IMR-90 (cell line): ENCODE measurements around the gene PBX4. TPM values are rescaled to one million over a fixed set of nuclear protein-coding genes. Genes with fewer than 3 reads are reported as not detected.

Source experiments
- ATAC-seq: fragments of 200-7000 bp; cut with Tn5 transposase; 2 replicates; pipeline ENCODE4 v1.9.1; 2020; ENCODE audit warnings: low read depth, mild to moderate bottlenecking, moderate library complexity
- BruUV-seq: library from RNA; stranded (reverse); fragments of 400-500 nt; replicated peaks from 2 replicates; lab custom pipeline; 2021; lab: Mats Ljungman, UMichigan
- CTCF ChIA-PET: fragments of 300-600 bp; formaldehyde crosslinking; extraction: SDS; loops from one replicate; lab custom pipeline; 2021; ENCODE audit warnings: antibody characterized with exemption; lab: Yijun Ruan, JAX
- POLR2A ChIA-PET: fragments of 300-600 bp; sonication (Branson Sonifier 250); formaldehyde crosslinking; loops from one replicate; lab custom pipeline; 2022; ENCODE audit warnings: antibody characterized with exemption; ENCODE audit not compliant: unreplicated experiment; lab: Charles Lee
- DNase-seq: peaks from one replicate; pipeline ENCODE4 v3.0.0; 2013
- H2AFZ ChIP-seq: replicated peaks from 2 replicates; pipeline ENCODE3; 2013; ENCODE audit warnings: low read length, mild to moderate bottlenecking; ENCODE audit not compliant: poor library complexity
- H2AK5ac ChIP-seq: 2 replicates; pipeline ENCODE4 v1.6.1; 2013; ENCODE audit warnings: low read depth, low read length, inconsistent platforms
- H2AK9ac ChIP-seq: replicated peaks from 2 replicates; pipeline ENCODE3; 2013; ENCODE audit warnings: mild to moderate bottlenecking, low read depth, low read length, moderate library complexity; ENCODE audit not compliant: poor library complexity
- H2BK120ac ChIP-seq: 2 replicates; pipeline ENCODE4 v1.6.1; 2013; ENCODE audit warnings: low read depth, low read length, inconsistent platforms
- H2BK15ac ChIP-seq: 3 replicates; pipeline ENCODE4 v1.6.1; 2013; ENCODE audit warnings: low read depth, low read length, inconsistent platforms
- H2BK20ac ChIP-seq: 2 replicates; pipeline ENCODE4 v1.6.1; 2013; ENCODE audit warnings: low read depth, mild to moderate bottlenecking, inconsistent platforms, low read length, moderate library complexity
- H2BK5ac ChIP-seq: 2 replicates; pipeline ENCODE4 v1.6.1; 2013; ENCODE audit warnings: mild to moderate bottlenecking, low read depth, low read length, inconsistent platforms; ENCODE audit not compliant: poor library complexity, severe bottlenecking
- H3K14ac ChIP-seq: replicated peaks from 2 replicates; pipeline ENCODE4 v1.6.1; 2013; ENCODE audit warnings: low read depth, low read length, inconsistent platforms
- H3K18ac ChIP-seq: 2 replicates; pipeline ENCODE4 v1.6.1; 2013; ENCODE audit warnings: low read depth, low read length, control low read depth
- H3K23ac ChIP-seq: 2 replicates; pipeline ENCODE4 v1.6.1; 2013; ENCODE audit warnings: low read depth, low read length, inconsistent platforms
- H3K27ac ChIP-seq: 2 replicates; pipeline ENCODE4 v1.5.1; 2013; ENCODE audit warnings: mild to moderate bottlenecking, control low read depth, low read length; ENCODE audit not compliant: insufficient read depth
- H3K27me3 ChIP-seq: 2 replicates; pipeline ENCODE4 v1.6.1; 2013; ENCODE audit warnings: low read length; ENCODE audit not compliant: control insufficient read depth, insufficient read depth
- H3K36me3 ChIP-seq: 2 replicates; pipeline ENCODE4 v1.6.1; 2013; ENCODE audit warnings: low read length, mixed read lengths; ENCODE audit not compliant: control insufficient read depth, insufficient read depth
- H3K4ac ChIP-seq: 2 replicates; pipeline ENCODE4 v1.6.1; 2013; ENCODE audit warnings: low read depth, low read length, inconsistent platforms
- H3K4me1 ChIP-seq: 2 replicates; pipeline ENCODE4 v1.6.1; 2013; ENCODE audit warnings: low read length, mixed read lengths; ENCODE audit not compliant: control insufficient read depth, insufficient read depth
- H3K4me2 ChIP-seq: 2 replicates; pipeline ENCODE4 v1.6.1; 2013; ENCODE audit warnings: low read depth, mild to moderate bottlenecking, control low read depth, low read length, moderate library complexity
- H3K4me3 ChIP-seq: 2 replicates; pipeline ENCODE4 v1.5.1; 2013; ENCODE audit warnings: low read depth, mild to moderate bottlenecking, control low read depth, low read length, moderate library complexity; ENCODE audit not compliant: insufficient read depth
- H3K56ac ChIP-seq: 2 replicates; pipeline ENCODE4 v1.6.1; 2013; ENCODE audit warnings: low read length, inconsistent platforms; ENCODE audit not compliant: insufficient read depth; ENCODE audit errors: extremely low read depth
- H3K79me1 ChIP-seq, 2 experiments: 2 replicates each; pipeline ENCODE4 v1.6.1; 2013; ENCODE audit warnings: low read length in 2 of 2, inconsistent platforms in 1 of 2, low read depth in 1 of 2
- H3K9ac ChIP-seq: 2 replicates; pipeline ENCODE4 v1.6.1; 2013; ENCODE audit warnings: low read depth, low read length, control low read depth
- H3K9me1 ChIP-seq: 2 replicates; pipeline ENCODE4 v1.6.1; 2013; ENCODE audit warnings: low read length, inconsistent platforms; ENCODE audit not compliant: insufficient read depth
- H3K9me3 ChIP-seq: 2 replicates; pipeline ENCODE4 v1.6.1; 2013; ENCODE audit warnings: low read length; ENCODE audit not compliant: control insufficient read depth, insufficient read depth
- H4K20me1 ChIP-seq: 2 replicates; pipeline ENCODE4 v1.6.1; 2013; ENCODE audit warnings: low read length, inconsistent platforms; ENCODE audit not compliant: insufficient read depth
- H4K5ac ChIP-seq: 2 replicates; pipeline ENCODE4 v1.6.1; 2013; ENCODE audit warnings: mild to moderate bottlenecking, low read depth, low read length, control low read depth
- H4K8ac ChIP-seq, 2 experiments: 2 replicates each; pipeline ENCODE4 v1.6.1; 2013; ENCODE audit warnings: low read depth in 2 of 2, low read length in 2 of 2, control low read depth in 1 of 2, inconsistent platforms in 1 of 2
- H4K91ac ChIP-seq: 2 replicates; pipeline ENCODE4 v1.6.1; 2013; ENCODE audit warnings: low read depth, low read length, inconsistent platforms; ENCODE audit not compliant: insufficient read depth
- BHLHE40 ChIP-seq: fragments of 150-350 bp; IDR thresholded peaks from 2 replicates; pipeline ENCODE4 v1.6.1; 2016; ENCODE audit warnings: mild to moderate bottlenecking, low read depth, low read length
- MXI1 ChIP-seq: IDR thresholded peaks from 2 replicates; pipeline ENCODE4 v1.6.1; 2012; ENCODE audit warnings: low read depth, mild to moderate bottlenecking, low read length, moderate library complexity, borderline replicate concordance
- RFX5 ChIP-seq: IDR thresholded peaks from 2 replicates; pipeline ENCODE4 v1.8.0; 2012; ENCODE audit warnings: low read depth, mild to moderate bottlenecking, low read length, moderate library complexity
- WGBS, 2 experiments: methylation state at CpG; one replicate each; pipeline versions ENCODE4 v1.1.5 to v1.1.7; 2013; ENCODE audit warnings: missing lambda C conversion rate in 2 of 2; ENCODE audit not compliant: insufficient read length in 1 of 2; ENCODE audit errors: extremely low coverage in 2 of 2; 5-methylcytosine and 5-hydroxymethylcytosine counted together
- dilution Hi-C: fragments of 300-500 bp; cut with HindIII; formaldehyde crosslinking; loops from one replicate; pipeline ENCODE4 v1.14.3; 2018; ENCODE audit warnings: low sequenced_read_pairs; ENCODE audit not compliant: unreplicated experiment
- in situ Hi-C: fragments of 300-500 bp; cut with MboI; formaldehyde crosslinking; loops from 3 replicates; pipeline ENCODE4 v1.14.3; 2019; ENCODE audit warnings: low sequenced_read_pairs, inconsistent platforms, mixed read lengths
- intact Hi-C: fragments of 100-400 bp; cut with micrococcal nuclease; formaldehyde crosslinking; loops from 2 replicates; pipeline ENCODE4 v1.10.0; 2022
- polyA plus RNA-seq, 3 experiments: library from polyadenylated mRNA; depleted of rRNA; stranded (reverse); fragments of >200 nt; gene quantifications; 2 replicates each; pipeline ENCODE4 v1.2.3, GENCODE V29; 2012; ENCODE audit warnings: low replicate concordance in 1 of 3
- total RNA-seq: library from RNA; depleted of rRNA; stranded (reverse); fragments of >200 nt; gene quantifications from 2 replicates; pipeline ENCODE4 v1.2.3, GENCODE V29; 2012

PBX4 gene
- total and polyA plus RNA-seq, 2 of the 4 experiments (the other 2 are of a cell fraction) = 0.90 to 2.9 TPM

DNA sequence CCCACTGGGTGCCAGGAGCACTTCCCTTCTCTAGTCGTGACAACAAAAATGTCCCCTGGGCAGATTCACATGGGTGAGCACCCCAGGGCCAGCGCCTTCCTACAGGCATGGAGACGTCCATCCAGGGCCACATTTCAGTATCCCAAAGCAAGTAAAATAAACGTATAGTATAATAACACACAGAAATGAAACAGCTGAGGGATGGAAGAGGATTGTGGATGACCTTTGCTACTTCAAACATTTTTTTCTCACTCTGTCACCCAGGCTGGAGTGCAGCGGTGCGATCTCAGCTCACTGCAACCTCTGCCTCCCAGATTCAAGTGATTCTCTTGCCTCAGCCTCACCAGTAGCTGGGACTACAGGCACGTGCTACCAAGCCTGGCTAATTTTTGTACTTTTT lies 52.2 kb downstream of the PBX4 start:
- Histone ChIP-seq H3K9ac (no peak overlapping the region), H4K20me1 (no peaks in the 10 kb centered on the region; the same call in 1 of the 2 replicates), H2AK9ac (no peak overlapping the region), H3K18ac (no peak overlapping the region), H4K8ac (no peak overlapping the region), H3K79me1 (no peaks in the 10 kb centered on the region), H3K4me3 (no peak overlapping the region), H3K4me1 (peaks cover 5% of the 10 kb centered on the region), H3K9me1 (no peaks in the 10 kb centered on the region), H3K23ac (no peak overlapping the region), H3K4ac (no peak overlapping the region), H2BK120ac (no peak overlapping the region), H2BK15ac (no peak overlapping the region), H3K36me3 (peaks cover 2% of the 10 kb centered on the region; the same call in 1 of the 2 replicates), H3K56ac (no peak overlapping the region), H2AK5ac (no peak overlapping the region), H3K4me2 (no peak overlapping the region), H4K91ac (no peak overlapping the region), H2AFZ (no peak overlapping the region), H2BK5ac (no peak overlapping the region), H3K27ac (no peak overlapping the region), H3K9me3 (no peaks in the 10 kb centered on the region), H3K27me3 (no peaks in the 10 kb centered on the region), H2BK20ac (no peak overlapping the region), H4K5ac (no peak overlapping the region), H3K14ac (no peak overlapping the region)
- peak; percentile 93 for ATAC-seq
- CTCF ChIA-PET = interaction anchor here (0.6 to 1.5 kb wide), 3 partner anchors 10 to 13 kb away, joined by 3 to 5 read pairs (median 4); no protein-coding TSS in a partner anchor
- POLR2A ChIA-PET = no interaction called here
- BruUV-seq = no TSS peak
- dilution Hi-C loops = no loop called here
- WGBS, 2 experiments = 27% methylated on average over 2 of the region's 7 CpGs; no CpG with 5 or more reads in 1 of the 2 experiments
- TF ChIP-seq BHLHE40 (peak; percentile 46; the same call in 1 of the 2 replicates), MXI1 (no peak), RFX5 (no peak)
- intact Hi-C loops = loop anchor here (5.0 kb wide), 1 partner anchor 51 kb away; the partner anchor contains the start of gene PBX4
- DNase-seq = peak; percentile 77
- in situ Hi-C loops = no loop called here
